GM10266 (cell line): ENCODE data around the gene TMEM125.

Experiments
- DNase-seq: peaks from one replicate; pipeline ENCODE4 v3.0.0; 2012; ENCODE audit errors: extremely low spot score
- TF ChIP-seq, protein P1 (sequence below): IDR thresholded peaks from 2 replicates; pipeline ENCODE4 v1.5.1; 2012; ENCODE audit warnings: mild to moderate bottlenecking, low read depth; ENCODE audit not compliant: control insufficient read depth, insufficient read depth; ENCODE audit errors: missing control alignments

The TMEM125 gene

DNA sequence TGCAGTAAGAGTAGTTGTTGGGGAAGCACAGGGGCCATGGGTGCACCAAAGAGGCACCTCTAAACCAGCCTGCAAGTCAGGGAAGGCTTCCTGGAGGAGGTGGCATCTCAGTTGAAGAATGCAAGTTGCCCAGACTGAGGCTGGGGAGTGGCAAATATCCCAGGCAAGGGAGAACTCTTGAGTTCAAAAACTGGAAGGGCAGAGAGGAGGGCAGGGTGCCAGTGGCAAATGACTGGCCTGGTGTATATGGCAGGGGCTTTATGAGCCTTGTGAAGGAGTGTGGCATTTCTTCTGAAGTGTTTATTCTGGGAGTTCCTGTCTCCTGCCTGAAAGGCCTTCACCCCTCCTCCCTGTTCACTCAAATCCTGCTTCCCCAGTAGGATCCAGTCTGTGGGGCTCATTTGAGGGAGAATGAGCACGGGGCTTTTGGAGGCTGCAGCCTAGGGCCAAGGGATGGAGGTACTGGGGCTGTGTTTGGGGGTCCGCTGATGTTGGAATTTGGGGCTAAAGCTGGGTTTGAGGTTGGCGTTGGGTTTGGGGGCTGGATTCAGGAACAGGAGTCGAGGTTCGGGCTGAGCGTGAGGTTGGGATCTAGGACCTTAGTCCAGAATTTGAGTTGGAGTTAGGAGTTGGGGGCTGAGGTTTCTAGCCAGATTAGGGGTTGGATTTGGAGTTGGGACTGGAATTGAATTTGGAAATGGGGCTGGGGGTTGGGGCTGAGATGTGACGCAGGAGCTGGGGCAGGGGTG is at the start of gene TMEM125:
TMEM125 (plus strand) TSS at position 357 of the 749 bp plus-strand sequence. CDS start 2,740 bp downstream, outside the sequence.
- DNase-seq, result no peak
- TF ChIP-seq, protein P1, sequence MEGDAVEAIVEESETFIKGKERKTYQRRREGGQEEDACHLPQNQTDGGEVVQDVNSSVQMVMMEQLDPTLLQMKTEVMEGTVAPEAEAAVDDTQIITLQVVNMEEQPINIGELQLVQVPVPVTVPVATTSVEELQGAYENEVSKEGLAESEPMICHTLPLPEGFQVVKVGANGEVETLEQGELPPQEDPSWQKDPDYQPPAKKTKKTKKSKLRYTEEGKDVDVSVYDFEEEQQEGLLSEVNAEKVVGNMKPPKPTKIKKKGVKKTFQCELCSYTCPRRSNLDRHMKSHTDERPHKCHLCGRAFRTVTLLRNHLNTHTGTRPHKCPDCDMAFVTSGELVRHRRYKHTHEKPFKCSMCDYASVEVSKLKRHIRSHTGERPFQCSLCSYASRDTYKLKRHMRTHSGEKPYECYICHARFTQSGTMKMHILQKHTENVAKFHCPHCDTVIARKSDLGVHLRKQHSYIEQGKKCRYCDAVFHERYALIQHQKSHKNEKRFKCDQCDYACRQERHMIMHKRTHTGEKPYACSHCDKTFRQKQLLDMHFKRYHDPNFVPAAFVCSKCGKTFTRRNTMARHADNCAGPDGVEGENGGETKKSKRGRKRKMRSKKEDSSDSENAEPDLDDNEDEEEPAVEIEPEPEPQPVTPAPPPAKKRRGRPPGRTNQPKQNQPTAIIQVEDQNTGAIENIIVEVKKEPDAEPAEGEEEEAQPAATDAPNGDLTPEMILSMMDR, result no peak

DNA sequence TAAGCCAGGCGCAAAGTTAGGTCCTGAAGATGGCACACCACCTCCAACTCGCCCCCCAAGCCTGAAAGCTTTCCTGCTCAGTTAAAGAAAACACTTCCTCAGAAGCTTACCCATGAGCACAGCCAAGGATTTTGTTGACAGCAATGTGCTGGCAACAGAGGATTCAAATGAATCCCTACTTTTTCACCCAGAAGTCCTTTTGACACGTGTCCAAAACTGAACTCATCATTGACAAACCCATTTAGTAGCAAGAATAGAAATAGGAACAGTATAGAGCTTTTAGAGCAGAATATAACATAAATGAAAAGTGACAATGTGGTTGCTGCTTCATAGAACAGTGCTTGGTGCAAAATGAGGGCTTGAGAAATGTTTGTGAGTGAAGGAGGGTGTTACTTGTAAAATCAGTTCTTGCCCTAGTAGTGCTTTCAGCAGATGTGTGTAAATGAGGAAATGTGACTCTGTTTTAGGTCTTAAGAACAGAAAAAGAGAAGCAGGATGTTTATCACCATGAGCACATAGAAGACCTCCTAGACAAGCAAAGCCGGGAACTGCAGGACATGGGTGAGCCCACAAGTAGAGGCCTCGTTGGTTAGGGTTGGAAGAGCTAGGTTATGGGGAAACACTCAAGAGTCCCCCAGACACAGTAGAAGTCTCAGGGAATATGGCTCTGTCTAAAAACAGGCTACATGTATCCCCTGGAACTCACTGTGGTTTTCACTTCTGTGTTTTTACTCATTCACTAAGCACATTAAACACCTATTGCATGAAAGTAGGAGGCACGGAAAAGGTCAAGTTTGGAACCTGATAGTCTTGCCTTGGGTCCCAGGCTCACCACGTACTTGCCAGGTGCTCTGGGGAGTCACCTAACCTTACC is 48.6 kb upstream of the TMEM125 start:
- TF ChIP-seq, protein P1, result no peak
- DNase-seq, result peak; percentile 50

DNA sequence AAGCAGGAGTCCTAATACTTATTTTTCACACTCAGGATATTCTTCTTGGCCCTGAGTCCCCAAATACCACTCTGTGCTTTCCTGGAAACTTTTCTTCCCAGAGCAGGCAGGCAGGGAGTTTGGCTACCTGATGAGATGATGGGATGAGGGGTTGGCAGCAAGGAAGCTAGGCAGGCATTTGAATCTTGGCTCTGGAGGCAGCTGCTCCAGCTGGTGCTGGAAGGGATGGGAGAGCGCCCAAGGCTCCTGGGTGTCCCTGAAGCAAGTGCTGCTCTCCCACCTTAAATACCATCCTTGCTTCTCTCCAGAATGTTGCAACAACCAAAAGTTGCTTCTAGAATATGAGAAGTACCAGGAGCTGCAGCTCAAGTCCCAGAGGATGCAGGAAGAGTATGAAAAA is 48.0 kb upstream of the TMEM125 start:
- DNase-seq, result no peak
- TF ChIP-seq, protein P1, result no peak

DNA sequence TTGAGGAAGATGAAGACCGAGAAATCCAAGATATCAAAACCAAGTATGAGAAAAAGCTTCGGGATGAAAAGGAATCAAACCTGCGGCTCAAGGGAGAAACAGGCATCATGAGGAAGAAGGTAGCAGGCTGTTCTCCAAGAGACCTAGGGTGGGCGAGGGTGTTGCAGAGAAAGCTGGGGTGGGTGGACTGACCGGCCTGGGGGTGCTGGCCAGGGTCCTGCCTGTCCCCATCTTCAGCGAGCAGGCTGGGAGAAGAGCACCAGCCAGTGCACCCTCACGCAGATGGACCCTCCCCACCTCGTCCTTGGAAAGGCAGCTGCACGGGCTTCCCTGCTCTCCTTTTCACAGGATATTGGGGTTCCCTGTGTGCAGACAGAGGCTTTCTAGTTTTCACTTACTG is 46.9 kb upstream of the TMEM125 start:
- TF ChIP-seq, protein P1, result no peak

DNA sequence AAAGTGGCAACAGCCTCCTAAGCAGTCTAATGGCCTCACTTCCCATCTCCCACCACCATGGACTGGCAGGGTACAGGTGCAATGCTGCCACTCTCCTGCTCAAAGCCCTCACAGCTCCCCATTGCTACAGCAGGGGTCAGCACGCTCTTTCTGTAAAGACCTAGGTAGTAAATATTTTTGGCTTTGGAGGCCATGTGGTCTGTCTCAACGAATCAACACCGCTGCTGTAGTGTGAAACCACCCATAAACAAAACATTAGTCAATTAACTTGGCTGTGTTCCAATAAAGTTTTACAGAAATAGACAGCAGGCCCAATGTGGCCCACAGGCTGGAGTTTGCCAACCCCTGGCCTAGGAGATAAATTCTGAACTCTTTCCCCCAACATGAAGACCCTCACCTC is 44.6 kb upstream of the TMEM125 start:
- TF ChIP-seq, protein P1, result no peak
- DNase-seq, result no peak

More for the DNA sequence above, 46.9 kb upstream of the TMEM125 start:
- no peak for DNase-seq

DNA sequence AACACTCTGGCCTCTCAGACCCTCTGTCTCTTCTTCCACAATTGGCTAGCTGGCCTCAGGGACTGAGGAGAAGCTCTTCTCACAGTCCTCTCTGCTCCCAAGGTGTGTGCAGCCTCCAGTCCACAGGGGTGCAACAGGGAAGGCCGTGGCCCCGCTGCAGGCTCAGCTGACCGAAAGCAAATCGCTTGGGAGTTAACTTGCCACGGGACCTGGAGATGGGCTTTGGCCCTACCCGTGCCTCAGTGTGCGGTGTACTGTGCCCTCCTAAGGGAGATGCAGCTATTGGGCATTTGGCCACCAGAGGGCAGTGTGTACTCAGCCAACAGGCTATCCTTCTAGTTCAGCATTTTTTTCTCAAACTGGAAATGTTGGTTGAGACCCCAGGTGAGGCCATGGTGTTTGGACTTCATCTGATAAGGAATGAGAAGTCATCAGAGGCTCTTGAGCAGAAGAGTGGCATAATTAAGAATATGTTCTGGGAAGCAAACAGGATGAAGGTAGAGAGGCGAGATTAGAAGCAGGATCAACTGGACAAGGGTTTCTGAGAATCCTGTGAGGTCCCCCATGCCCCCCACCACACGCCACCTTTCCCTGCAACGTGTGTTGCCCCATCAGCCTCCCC is 42.5 kb upstream of the TMEM125 start:
- peak; percentile 67 for DNase-seq
- TF ChIP-seq, protein P1, result peak; percentile 97
